Mesodermal cell (in vitro differentiated cells): ENCODE data around the gene GTF2H2C_2.
A peak's percentile ranks its signal among the peaks of the same experiment; 100 is the strongest.
"Not testable (repeated sequence)": the region's sequence is repeated elsewhere in the genome, so short reads cannot be mapped to it uniquely, and the experiment has no call there.

Source experiments
- H3K27ac ChIP-seq: 2 replicates; pipeline ENCODE4 v1.7.0; 2013; ENCODE audit warnings: mild to moderate bottlenecking, low read depth, low read length, moderate library complexity; ENCODE audit not compliant: severe bottlenecking
- H3K36me3 ChIP-seq: 2 replicates; pipeline ENCODE4 v1.7.1; 2013; ENCODE audit warnings: mild to moderate bottlenecking, low read length, moderate library complexity; ENCODE audit not compliant: control insufficient read depth, insufficient read depth
- H3K4me1 ChIP-seq: one replicate; pipeline ENCODE4 v1.7.1; 2013; ENCODE audit warnings: mild to moderate bottlenecking, low read length; ENCODE audit not compliant: insufficient read depth, control insufficient read depth, poor library complexity, severe bottlenecking
- H3K4me3 ChIP-seq: 2 replicates; pipeline ENCODE4 v1.7.0; 2013; ENCODE audit warnings: low read length, control low read depth, mild to moderate bottlenecking; ENCODE audit not compliant: insufficient read depth, poor library complexity, severe bottlenecking; ENCODE audit errors: extremely low read depth
- H3K9me3 ChIP-seq: 2 replicates; pipeline ENCODE4 v1.7.1; 2013; ENCODE audit warnings: mild to moderate bottlenecking, low read length, moderate library complexity; ENCODE audit not compliant: control insufficient read depth
- WGBS, 2 experiments: methylation state at CpG; one replicate each; pipeline ENCODE4 v1.1.5; 2013; ENCODE audit warnings: missing lambda C conversion rate in 2 of 2; ENCODE audit not compliant: insufficient coverage in 2 of 2; 5-methylcytosine and 5-hydroxymethylcytosine counted together

Gene GTF2H2C_2

DNA sequence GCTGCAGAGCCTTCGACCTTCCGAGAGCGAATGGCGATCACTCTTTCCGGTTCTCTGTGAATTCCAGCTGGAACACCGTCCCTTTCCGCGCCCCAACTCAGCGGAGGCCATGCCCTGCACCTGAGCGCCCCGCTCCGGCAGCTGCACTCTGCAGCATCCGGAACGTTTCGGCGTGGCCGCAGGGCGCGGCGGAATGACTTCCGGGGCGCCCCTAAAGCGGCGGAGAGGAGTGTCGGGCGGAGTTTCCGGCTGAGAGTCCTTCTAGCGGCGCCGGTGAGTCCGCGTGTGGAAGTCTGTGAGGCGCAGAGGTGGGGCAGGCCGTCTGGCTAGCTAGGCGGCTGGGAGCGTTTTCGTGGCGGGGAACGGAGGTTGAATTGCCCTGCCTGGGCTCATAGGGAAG lies at the start of gene GTF2H2C_2:
TSS of gene GTF2H2C_2 (plus strand) at position 252 of the 400 bp plus-strand sequence.
- H3K36me3 ChIP-seq, H3K4me3 ChIP-seq, H3K4me1 ChIP-seq, H3K9me3 ChIP-seq, H3K27ac ChIP-seq: not testable (repeated sequence)
- WGBS, 2 experiments, result no CpG with 5 or more reads among the region's 39 CpGs

DNA sequence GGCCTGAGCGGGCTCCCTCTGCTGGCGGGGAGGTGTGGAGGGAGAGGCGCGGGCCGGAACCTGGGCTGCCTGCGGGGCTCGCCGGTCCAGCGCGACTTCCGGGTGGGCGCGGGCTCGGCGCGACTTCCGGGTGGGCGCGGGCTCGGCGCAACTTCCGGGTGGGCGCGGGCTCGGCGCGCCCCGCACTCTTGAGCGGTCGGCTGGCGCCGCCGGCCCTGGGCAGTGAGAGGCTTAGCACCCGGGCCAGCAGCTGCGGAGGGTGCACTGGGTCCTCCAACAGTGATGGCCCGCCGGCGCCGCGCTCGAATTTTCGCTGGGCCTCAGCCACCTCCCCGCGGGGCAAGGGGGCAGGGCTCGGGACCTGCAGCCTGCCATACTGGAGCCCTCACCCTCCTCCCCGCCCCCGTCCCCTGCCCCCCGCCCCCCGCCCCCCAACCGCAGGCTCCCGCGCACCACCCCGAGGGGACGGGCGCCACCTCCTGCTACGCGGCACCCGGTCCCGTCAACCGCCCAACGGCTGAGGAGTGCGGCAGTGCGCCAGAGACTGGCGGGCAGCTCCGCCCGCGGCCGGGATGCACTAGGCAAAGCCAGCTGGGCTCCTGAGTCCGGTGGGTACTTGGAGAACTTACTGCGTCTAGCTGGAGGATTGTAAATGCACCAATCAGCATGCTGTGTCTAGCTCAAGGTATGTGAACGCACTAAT lies 14.0 kb upstream of the GTF2H2C_2 start:
- Histone ChIP-seq H3K4me3 (peak overlapping the region; percentile 33), H3K27ac (peak overlapping the region; percentile 36)
- H3K36me3 ChIP-seq, H3K4me1 ChIP-seq, H3K9me3 ChIP-seq: not testable (repeated sequence)
- no CpG with 5 or more reads among the region's 71 CpGs for WGBS, 2 experiments

DNA sequence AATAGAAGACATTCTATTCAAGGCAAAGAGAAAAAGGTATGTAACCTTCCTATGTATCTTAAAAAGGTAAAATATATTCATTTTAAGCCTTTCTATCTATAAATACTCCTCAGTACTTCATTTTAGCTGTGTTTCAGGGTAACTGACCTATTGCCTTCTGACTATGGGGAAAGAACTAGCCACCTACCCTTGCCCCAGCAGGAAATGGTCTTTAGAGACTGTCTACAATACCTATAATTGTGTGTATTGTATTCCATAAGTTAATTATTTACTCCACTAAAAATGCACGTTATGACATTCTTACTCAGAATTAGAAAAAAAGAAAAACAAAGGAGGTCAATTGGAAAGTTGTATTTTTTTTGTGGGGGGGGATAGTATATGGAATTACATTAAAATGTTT lies 6.2 kb downstream of the GTF2H2C_2 start:
- not testable (repeated sequence) for H3K4me1 ChIP-seq, H3K27ac ChIP-seq, H3K4me3 ChIP-seq, H3K9me3 ChIP-seq, H3K36me3 ChIP-seq
- WGBS, 2 experiments, result no CpG with 5 or more reads among the region's 1 CpG

DNA sequence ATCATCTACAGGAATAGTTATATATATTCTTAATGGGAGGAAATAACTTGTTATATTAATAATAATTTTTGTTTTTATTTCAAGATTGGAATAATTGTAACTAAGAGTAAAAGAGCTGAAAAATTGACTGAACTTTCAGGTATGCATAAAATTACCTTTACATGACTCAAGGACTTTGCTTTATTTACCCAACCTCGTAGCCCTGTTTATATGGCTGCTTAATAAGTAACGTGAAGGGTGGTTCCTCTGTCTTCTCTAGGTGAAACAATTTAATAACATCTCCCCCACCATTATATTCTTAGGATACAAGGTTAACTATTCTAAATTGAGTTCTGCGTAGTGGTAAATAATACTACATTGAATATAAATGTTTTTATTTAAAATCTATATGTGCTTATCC lies 8.0 kb downstream of the GTF2H2C_2 start:
- not testable (repeated sequence) for H3K27ac ChIP-seq, H3K4me3 ChIP-seq
- no CpG with 5 or more reads among the region's 3 CpGs for WGBS, 2 experiments

DNA sequence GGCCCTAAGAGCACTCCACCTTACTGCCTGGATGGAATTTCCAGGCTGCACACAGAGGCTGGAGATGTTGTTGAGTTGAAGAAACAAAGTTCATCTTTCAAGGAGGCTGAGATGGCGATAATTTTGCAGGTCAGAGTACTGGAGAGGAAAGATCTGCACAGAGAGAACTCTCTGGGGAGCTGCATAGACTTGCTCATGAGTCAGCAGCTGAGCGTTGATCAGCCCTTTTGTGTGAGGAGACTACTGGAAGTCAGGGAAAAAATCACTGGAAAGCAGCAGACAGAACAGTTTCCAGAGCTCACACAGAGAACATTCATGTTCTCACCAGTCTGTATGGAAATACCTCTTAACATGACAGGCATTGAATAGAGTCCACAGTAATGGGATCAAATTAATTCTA lies 23.4 kb downstream of the GTF2H2C_2 start:
- not testable (repeated sequence) for H3K36me3 ChIP-seq, H3K9me3 ChIP-seq, H3K27ac ChIP-seq, H3K4me1 ChIP-seq, H3K4me3 ChIP-seq
- no CpG with 5 or more reads among the region's 2 CpGs for WGBS, 2 experiments

More for the DNA sequence above, 8.0 kb downstream of the GTF2H2C_2 start:
- H3K4me1 ChIP-seq, H3K36me3 ChIP-seq, H3K9me3 ChIP-seq: not testable (repeated sequence)

DNA sequence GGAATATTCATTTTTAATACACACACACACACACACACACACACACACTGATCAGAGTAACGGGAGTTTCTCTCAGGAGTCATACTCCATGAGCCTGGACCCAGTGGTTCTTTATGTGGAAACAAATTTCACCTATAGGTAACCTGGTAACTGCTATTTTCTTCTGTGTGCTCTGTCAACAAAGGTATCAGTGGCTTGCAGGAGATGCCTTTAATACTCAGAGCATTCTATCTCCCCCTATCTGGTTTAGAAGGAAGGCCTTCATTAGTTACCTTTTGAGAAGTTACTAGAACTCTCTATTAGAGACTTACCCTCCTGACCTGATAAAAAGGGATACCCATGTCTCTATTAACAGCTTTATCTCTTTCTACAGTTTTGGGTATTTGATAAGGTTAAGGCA lies 34.4 kb downstream of the GTF2H2C_2 start:
- H3K36me3 ChIP-seq, H3K9me3 ChIP-seq, H3K4me3 ChIP-seq, H3K4me1 ChIP-seq, H3K27ac ChIP-seq: not testable (repeated sequence)
- no CpG with 5 or more reads among the region's 1 CpG for WGBS, 2 experiments

DNA sequence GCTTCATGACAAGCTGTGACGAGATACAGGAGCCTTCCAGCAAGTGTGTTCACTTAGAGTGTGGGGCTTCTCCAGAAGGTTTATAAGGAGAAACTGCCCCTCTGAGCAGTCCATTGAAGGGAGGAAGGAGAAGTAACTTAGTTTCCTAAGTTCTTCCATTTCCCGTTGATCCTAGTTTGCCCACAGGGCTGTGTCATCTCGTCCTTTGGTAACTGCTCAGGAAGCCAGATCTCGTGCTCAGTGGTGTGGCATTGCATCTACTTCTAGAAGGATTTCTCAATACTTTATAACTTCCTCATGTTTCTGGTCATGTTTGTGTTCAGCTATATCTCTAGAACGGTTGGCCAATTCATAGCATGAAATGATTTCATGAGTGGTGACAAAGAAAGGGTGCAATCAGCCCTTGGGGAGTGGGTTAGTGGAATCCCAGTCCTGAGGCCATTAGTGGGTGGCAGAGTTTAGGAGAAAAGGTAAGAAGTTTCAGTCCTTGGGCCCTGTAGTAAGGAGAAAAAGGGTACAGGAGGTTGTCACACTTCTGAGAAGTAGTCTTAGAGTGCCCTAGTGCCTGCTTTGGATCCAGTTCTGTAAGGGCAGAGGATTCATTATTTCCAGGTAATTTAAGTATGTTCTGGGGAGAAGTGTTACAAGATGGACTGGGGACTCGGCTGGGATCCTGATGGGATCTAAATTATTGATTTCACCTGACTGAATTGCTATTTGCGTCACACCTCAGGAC lies 36.2 kb downstream of the GTF2H2C_2 start:
- H3K36me3 ChIP-seq, H3K4me1 ChIP-seq, H3K9me3 ChIP-seq, H3K27ac ChIP-seq, H3K4me3 ChIP-seq: not testable (repeated sequence)
- no CpG with 5 or more reads among the region's 7 CpGs for WGBS, 2 experiments

DNA sequence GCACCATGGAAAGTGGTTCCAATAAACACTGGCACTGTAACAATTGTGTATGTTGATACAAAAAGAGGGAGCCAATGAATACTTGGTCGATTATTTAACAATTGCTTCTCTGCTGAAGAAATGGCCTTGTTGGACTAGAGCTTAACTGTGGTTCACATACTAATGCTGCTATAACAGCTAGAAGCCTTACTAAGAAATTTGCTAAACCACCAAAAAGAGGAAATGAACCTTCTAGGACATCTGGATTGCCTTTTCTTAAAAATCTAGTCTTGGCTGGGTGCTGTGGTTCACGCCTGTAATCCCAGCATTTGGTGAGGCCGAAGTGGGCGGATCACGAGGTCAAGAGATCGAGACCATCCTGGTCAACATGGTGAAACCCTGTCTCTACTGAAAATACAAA lies 41.9 kb downstream of the GTF2H2C_2 start:
- not testable (repeated sequence) for H3K4me3 ChIP-seq, H3K4me1 ChIP-seq, H3K9me3 ChIP-seq, H3K36me3 ChIP-seq, H3K27ac ChIP-seq
- no CpG with 5 or more reads among the region's 6 CpGs for WGBS, 2 experiments

DNA sequence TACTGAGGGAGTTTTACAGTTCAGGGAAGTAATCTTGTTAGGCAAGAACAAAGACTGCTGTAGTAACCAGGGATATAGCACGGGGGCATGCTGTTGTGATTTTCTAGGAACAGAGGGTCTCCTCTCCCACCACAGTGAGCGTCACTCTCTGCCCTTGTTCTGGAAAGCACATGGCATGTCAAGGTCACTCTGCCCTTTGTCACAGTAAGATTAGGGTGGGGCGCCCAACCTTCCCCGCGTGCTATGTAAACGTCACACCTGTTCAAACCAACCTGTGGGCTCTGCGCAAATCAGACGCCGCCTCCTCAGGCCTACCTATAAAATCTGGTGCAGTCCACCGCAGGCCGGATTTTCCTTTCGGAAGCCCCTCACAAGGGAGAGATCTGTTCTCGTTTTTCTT lies 44.0 kb downstream of the GTF2H2C_2 start:
- H3K9me3 ChIP-seq, H3K4me3 ChIP-seq, H3K36me3 ChIP-seq, H3K27ac ChIP-seq, H3K4me1 ChIP-seq: not testable (repeated sequence)
- 83% methylated on average over 1 of the region's 13 CpGs; no CpG with 5 or more reads in 1 of the 2 experiments for WGBS, 2 experiments

DNA sequence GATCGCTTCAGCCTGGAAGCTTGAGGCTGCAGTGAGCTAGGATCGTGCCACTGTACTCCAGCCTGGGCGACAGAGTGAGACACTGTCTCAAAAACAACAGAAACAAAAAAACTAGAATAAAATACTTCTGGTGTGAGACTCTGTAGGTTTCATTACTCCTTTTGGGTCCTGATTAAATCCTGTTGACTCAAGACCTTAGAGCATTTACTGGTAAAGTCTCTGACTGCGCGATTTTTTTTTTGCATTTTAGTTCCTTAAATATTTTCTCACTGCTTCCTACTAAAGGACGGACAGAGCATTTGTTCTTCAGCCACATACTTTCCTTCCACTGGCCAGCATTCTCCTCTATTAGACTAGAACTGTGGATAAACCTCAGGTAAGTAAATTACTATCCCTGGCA lies 46.8 kb downstream of the GTF2H2C_2 start:
- no CpG with 5 or more reads among the region's 6 CpGs for WGBS, 2 experiments
- not testable (repeated sequence) for H3K36me3 ChIP-seq, H3K27ac ChIP-seq, H3K9me3 ChIP-seq, H3K4me1 ChIP-seq, H3K4me3 ChIP-seq

DNA sequence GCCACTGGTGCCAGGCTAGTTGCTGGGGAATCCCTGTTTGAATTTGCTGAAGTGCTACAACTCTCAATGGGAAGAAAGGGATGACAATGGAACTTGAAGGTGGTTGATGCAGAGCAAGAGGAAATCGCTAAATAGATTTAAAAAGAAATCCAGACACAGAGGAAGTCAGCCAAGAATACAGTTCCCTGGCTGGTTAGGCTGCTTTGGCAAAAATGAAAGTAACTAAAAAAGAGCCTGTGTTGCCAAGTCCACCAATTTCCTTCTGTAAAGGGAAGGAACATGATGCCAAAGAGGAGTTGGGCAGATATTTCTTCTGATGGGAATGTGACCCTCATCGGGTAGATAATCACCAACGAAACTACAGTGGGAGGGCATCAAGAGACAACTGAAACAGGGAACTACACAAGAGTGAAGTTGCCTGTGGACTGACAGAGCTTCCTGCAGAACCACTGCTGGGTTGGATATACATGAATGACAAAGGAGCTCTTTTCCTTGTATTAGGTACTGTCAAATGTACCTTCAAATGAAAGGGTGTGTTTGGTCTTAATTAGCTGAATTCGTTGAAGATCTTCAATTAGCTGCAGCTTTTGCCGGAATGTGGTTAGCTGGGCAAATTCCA lies 49.0 kb downstream of the GTF2H2C_2 start:
- not testable (repeated sequence) for H3K4me1 ChIP-seq, H3K36me3 ChIP-seq, H3K4me3 ChIP-seq, H3K27ac ChIP-seq, H3K9me3 ChIP-seq
- WGBS, 2 experiments, result no CpG with 5 or more reads among the region's 5 CpGs
